Skin of body (tissue), 2 donors: ENCODE results near the gene STK16. TPM values are rescaled to one million over a fixed set of nuclear protein-coding genes. Genes with fewer than 3 reads are reported as not detected.

Source experiments
- DNase-seq: peaks from one replicate; lab custom pipeline; 2025; lab: John Stamatoyannopoulos, UW
- total RNA-seq: library from RNA; depleted of rRNA; stranded (reverse); fragments of >200 nt; gene quantifications from one replicate; pipeline ENCODE4 v1.2.3, GENCODE V29; 2014

STK16 gene
- total RNA-seq, 1 donor from 2014 or later: 8.2 TPM

GRCh38 chr2:219269362-219270054 lies 24.2 kb downstream of the STK16 start:
- DNase-seq: no peak

DNA sequence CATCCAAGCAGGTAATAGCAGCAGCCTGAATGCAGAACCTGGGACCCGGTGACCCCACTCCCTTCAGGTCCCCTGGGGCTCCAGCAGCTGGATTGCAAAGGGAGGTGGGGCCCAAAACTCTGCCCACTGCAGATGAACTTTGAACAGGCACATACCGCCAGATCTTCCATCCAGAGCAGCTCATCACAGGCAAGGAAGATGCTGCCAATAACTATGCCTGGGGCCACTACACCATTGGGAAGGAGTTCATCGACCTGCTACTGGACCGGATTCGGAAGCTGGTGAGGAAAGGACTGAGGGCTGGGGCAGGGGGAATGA lies 24.7 kb downstream of the STK16 start:
- DNase-seq: no peak

- DNase-seq: no peak
Measured at GRCh38 chr2:219271021-219271420, 25.7 kb downstream of the STK16 start.

- no peak for DNase-seq
Measured at GRCh38 chr2:219272356-219272755, 27.1 kb downstream of the STK16 start.

- no peak for DNase-seq
Measured at GRCh38 chr2:219272995-219273394, 27.7 kb downstream of the STK16 start.

GRCh38 chr2:219273937-219274336 lies 28.7 kb downstream of the STK16 start:
- no peak for DNase-seq

- peak; percentile 35 for DNase-seq
Measured at GRCh38 chr2:219274361-219274921, 29.2 kb downstream of the STK16 start.

DNA sequence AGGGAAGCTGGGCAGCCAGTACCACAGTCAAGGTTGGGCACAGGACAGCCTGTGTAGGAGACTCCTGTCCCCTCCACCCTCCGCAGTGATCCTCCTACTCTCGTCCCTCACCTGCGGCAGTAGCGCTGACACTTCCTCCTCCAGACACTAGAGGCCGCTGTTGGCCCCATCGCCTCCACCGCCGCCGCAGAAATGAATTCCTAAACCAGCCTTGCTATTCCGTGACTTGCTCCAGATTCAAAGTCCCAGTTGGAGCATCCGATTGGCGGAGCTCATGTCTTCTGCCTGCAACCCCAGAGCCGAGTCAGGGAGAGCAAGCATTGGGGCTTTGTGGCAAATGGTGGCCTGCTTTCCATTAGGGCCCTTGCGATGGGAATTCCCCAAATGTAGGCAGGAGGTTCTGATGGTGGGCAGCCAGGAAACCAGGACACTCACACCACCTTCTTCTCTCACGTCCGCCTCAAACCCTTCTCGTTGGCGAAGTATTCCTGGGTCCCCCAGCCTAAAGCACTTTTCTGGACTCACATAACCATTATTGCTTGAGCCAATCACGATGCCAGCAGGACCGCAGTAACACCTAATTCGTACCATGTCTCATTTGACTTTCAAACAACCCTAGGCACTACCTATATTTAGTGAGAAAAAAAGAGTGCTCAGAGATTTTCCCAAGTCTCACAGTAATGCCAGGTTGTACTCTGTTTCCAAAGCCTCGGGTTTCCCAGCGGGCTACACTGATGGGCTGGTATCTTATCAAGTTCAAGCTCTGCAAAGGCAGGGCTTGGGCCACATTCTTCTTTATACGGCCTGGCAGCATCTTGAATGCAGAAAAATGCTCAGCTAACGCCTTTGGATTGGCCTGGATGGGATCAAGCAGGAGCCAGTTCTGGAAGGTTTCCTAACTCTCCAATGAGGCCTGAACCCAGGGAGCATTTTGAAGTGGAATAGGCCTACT lies 32.7 kb downstream of the STK16 start:
- DNase-seq: peak; percentile 87

GRCh38 chr2:219278655-219279150 lies 33.4 kb downstream of the STK16 start:
- DNase-seq: no peak

DNA sequence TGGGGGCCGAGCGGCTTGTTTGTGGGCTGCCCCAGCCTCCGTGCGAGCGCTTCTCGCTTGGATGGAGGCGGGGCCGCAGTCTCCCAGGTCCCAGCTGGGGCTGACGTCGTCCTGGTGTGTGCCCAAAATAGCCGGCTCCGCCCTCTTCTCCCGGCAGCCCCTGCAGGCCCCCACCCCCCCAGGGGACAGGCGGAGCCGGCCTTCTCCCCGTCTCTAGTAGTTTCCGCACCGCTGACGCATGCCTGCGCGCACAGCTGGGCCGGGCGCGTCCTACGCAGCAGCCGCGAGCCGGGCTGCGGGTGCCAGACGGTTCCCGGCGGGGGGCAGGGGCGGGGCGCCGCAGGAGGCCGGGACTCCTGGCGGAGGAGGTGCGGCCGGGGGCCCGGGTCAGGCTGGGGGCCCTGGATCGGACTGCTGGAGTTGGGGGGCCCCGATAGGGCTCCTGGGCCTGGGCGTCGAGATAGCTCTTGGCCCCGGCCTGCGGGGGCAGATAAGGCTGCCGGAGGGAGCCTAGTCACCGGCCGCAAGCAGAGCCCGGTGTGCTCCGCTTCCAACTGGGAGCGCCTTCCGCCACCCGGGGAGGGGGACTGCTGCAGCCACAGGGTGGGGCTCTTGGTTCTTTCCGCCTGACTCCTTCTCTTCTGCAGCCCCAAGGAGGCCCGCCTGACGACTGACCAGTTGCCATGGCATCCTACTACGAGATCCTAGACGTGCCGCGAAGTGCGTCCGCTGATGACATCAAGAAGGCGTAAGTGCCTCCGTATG lies 34.1 kb downstream of the STK16 start, which contains the start of gene DNAJB2:
DNAJB2 (plus strand) TSS at position 216 of the 765 bp plus-strand sequence; CDS start at position 684, 468 bp downstream.
- DNase-seq: peak; percentile 99

DNA sequence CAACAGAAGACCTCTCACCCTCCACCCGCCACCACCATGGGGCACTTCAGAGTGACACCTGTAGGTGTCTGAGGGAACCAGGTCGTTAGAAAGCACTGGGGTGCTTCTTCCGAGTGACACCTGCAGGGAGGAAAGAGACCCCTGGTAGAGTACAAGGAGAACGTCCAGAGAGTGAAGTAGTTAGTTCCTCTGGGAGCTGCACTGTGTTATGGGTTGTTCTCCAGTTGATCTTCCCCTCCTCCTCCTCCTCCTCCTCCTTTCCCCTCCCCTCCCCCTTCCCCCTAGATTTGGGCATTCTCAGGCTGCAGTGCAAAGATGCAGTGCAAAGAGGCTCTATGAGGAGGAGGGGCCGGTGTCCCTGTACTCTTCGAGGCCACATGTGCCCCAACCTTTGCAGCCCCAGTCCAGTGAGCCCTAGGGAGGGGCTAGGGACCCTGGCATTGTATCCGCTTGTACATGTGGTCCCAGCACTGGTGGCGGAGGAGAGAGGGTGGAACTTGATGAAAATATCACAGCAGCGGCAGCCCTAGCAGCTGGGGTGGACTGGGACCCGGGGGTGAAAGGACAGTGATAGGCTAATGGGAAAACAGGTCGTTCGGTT lies 34.7 kb downstream of the STK16 start:
- DNase-seq: no peak

GRCh38 chr2:219280651-219281050 lies 35.4 kb downstream of the STK16 start:
- no peak for DNase-seq

GRCh38 chr2:219281588-219281987 lies 36.3 kb downstream of the STK16 start:
- DNase-seq: no peak

DNA sequence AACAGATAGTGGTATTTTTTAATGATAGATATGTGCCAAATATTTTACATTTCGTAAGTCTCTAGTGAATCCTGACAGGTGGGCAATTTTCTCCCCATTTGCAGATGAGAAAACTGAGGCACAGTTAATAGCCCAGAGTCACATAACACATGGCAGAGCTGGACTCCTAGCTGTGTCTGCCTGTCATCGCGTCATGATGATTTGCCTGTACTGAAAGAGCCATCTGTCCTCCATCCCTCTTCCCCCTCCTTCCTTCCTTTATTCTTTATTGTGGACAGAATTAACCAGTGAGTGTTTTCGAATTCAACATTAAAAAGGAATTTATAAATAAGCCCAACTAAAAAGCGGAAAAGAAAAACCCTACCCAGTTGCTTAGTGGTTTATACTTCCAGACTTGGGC lies 37.1 kb downstream of the STK16 start:
- DNase-seq: no peak

GRCh38 chr2:219282943-219283581 lies 37.8 kb downstream of the STK16 start:
- DNase-seq: no peak

DNA sequence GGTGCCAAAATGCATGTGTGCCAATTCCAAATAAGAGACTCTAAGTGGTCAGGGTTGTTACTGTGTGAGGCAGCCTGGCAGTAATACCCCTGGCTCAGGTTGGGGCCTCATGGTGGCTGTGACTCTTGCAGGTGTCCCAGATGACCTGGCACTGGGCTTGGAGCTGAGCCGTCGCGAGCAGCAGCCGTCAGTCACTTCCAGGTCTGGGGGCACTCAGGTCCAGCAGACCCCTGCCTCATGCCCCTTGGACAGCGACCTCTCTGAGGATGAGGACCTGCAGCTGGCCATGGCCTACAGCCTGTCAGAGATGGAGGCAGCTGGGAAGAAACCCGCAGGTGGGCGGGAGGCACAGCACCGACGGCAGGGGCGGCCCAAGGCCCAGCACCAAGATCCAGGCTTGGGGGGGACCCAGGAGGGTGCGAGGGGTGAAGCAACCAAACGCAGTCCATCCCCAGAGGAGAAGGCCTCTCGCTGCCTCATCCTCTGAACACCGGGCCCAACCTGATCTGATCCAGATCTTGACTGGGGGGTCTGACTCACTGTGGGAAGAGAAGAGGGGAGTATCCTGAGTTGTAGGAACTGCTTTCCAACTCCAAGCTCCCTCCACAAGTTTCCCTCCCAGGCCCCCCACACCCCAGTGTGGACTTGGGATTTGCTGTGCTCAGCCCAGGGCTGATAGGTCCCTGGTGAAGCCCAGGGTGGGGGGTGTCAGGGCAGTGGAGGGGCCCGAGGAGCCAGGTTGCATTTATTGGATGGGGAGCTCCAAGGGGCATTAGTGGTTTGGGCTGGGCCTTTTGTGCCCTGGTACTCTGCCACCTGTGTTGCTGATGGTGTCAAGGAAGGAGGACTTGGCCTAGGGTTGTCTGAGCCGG lies 39.5 kb downstream of the STK16 start:
- no peak for DNase-seq

DNA sequence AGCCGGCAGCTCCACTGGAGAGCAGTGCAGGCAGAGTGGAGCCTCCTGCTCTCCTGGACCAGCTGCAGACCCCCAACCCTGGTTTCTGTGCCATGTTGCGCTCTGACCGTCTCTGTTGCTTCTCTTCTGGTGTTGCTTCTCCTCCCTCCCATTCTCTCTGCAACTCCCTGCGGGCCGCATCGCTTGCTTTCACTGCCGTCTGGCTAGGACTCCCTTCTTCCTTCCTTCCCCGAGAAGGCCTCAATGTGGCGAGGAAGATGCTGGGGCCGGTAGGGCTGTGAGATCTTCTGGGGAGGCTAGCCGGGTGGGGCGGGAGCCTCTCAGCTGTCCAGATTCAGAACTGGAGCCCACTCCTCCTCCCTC lies 40.1 kb downstream of the STK16 start:
- no peak for DNase-seq

GRCh38 chr2:219285894-219286425 lies 40.7 kb downstream of the STK16 start:
- peak; percentile 86 for DNase-seq

DNA sequence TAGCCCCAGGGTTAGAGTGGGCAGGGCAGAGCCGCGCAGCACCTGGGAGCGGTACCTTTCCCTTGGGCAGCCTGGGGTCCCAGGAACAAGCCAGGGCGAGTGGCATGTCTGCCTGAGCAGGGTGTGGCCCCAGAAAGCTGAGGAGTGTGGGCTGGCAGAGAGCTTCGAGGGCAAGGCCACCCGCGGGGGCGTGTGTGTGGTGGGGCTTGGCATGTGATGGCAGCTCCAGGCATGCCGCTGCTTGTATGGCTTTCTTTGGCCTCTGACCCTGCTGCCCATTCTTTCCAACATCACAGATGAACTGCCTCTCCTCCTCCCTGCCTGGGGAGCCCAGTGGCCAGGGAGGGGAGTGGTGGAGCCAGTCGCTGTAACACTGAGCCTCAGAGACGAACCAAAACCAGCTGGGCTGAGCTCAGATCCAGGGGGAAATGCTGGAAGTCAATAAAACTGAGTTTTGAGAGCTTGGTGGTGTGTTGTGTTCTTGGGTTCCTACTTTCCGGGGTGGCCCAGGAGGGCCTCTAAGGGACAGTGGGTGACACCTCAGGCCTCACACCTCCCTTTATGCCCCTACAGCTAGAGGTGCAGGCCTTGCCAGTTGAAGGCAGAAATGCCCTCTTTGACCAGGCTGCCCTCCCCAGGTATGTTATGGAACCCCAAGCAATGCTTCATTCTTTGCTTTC lies 41.3 kb downstream of the STK16 start:
- DNase-seq: peak; percentile 57
